ENCODE measurements around the gene MTMR10.

Gene MTMR10

DNA sequence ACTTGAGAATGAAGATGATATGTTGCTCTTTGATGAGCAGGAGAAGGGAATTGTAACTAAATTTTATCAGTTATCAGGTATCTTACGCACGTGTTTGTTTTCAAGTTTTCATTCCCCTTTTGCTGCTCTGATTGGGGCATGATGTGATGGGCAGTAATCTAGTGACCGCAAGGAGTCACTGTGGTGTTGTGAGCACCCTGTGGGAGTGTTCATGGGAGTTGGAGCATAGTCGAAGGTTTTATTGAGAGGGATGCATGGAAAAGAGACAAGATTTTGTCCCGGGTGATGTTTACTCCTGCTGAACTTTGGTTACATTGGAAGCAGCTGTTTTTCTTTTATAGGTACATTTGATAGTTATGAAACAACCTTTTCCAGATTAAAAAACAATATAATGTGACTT, 85.6 kb downstream of the MTMR10 start:
- TF ChIP-seq, protein P1, sequence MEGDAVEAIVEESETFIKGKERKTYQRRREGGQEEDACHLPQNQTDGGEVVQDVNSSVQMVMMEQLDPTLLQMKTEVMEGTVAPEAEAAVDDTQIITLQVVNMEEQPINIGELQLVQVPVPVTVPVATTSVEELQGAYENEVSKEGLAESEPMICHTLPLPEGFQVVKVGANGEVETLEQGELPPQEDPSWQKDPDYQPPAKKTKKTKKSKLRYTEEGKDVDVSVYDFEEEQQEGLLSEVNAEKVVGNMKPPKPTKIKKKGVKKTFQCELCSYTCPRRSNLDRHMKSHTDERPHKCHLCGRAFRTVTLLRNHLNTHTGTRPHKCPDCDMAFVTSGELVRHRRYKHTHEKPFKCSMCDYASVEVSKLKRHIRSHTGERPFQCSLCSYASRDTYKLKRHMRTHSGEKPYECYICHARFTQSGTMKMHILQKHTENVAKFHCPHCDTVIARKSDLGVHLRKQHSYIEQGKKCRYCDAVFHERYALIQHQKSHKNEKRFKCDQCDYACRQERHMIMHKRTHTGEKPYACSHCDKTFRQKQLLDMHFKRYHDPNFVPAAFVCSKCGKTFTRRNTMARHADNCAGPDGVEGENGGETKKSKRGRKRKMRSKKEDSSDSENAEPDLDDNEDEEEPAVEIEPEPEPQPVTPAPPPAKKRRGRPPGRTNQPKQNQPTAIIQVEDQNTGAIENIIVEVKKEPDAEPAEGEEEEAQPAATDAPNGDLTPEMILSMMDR (conservative IDR thresholded peaks at IDR 0.05), result peak; percentile 38
- H3K27ac ChIP-seq, result peak overlapping the region; percentile 58; the same call in 1 of the 2 replicates

DNA sequence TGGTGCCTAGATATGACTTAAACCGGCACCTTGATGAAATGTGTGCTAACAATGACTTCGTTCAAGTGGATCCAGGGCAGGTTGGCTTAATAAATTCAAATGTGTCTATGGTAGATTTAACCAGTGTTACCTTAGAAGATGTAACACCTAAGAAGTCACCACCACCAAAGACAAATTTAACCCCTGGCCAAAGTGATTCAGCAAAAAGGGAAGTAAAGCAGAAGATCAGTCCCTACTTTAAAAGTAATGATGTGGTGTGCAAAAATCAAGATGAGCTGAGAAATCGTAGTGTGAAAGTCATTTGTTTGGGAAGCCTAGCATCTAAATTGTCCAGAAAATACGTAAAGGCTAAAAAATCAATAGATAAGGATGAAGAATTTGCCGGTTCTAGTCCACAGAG, 86.6 kb downstream of the MTMR10 start:
- no peak overlapping the region for H3K27ac ChIP-seq
- TF ChIP-seq, protein P1 (conservative IDR thresholded peaks at IDR 0.05), result no peak

DNA sequence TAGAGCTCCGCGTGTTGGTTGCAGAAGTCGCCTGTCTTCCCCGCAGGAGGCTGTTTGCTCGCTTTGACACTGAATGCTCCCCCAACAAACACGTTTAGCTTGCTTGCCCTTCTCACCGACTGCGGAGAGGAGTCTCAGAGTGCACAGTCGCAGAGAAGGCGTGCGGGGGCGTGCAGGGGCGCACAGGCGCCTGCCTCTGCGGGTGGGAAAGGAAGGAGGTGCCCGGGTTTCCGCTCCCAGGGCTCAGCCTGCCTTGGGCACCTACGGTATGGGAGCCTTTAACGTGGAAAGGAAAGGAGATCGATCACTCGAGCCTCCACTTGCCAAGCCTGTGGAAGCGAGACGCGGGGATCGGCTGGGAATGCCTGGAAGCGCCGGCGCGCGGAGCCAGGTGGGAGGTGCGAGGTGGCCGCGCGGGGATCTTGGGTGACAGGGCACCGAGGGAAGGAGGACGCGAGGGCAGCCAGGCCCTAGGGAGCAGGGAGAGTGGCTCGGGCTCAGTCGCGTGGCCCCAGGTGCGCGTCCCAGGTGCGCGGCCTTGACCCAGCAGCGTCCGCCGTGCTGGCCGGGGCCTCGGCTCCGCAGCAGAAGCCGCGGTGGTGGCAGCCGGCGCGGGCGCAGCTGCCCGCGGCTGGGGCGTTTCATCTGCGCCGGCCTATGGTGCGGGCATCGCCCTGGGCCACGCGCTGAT, 87.8 kb downstream of the MTMR10 start, which contains the start of gene FAN1:
Gene FAN1 (plus strand): TSS at position 419 of the 691 bp plus-strand sequence. CDS start 749 bp downstream, outside the sequence.
- peak within 1 kb of the TSS; percentile 83 for H3K27ac ChIP-seq
- TF ChIP-seq, protein P1 (conservative IDR thresholded peaks at IDR 0.05), result no peak

DNA sequence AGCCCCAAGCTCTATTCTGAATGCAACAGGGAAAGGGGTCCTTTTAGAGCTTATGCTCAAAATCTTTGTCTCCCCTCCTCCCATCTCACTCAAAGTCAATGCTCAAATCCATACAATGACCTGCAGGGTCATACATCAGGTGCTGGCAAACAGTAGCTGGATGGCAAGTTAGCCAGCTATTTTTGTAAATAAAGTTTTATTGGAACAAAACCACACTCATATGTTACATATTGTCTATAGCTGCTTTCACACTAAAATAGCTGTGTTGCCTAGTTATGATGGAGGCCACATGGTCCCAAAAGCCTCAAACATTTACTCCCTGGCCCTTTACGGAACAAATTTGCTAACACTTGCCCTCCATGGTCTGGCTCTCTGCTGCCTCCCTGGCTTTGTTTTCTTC, 89.5 kb downstream of the MTMR10 start:
- no peak overlapping the region for H3K27ac ChIP-seq
- TF ChIP-seq, protein P1 (conservative IDR thresholded peaks at IDR 0.05), result no peak

DNA sequence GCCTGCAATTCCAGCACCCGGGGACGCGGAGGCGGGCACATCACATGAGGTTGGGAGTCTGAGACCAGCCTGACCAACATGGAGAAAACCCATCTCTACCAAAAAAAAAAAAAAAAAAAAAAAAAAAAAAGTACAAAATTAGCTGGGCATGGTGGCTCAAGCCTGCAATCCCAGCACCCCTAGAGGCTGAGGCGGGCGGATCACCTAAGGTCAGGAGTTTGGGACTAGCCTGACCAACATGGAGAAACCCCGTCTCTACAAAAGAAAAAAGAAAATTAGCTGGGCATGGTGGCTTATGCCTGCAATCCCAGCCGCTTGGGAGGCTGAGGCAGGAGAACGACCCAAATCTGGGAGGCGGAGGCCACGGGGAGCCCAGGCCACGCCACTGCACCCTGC, 95.2 kb downstream of the MTMR10 start:
- no peak overlapping the region for H3K27ac ChIP-seq
- TF ChIP-seq, protein P1 (conservative IDR thresholded peaks at IDR 0.05), result no peak

DNA sequence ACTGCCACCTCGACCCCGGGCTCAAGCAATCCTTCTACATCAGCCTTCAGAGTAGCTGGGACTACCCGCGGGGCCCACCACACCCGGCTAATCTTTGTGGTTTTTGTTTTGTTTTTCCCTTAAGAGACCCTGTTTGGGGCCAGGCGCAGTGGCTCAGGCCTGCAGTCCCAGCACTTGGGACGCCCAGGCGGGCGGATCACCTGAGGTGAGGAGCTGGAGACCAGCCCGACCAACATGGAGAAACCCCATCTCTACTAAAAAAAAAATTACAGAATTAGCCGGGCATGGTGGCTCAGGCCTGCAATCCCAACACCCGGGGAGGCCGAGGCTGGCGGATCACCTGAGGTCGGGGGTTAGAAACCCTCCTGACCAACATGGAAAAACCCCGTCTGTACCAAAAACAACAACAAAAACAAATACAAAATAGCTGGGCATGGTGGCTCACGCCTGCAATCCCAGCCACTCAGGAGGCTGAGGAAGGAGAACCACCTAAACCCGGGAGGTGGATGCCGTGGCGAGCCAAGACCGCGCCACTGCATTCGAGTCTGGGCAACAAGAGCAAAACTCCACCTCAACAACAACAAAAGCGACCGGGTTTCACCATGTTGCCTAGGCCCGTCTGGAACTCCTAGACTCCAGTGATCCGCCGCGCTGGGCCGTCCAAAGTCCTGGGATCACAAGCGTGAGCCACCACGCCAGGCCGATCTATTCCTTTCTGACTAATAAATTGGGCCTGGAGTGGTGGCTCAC, 95.8 kb downstream of the MTMR10 start:
- TF ChIP-seq, protein P1 (conservative IDR thresholded peaks at IDR 0.05), result no peak
- no peak overlapping the region for H3K27ac ChIP-seq

DNA sequence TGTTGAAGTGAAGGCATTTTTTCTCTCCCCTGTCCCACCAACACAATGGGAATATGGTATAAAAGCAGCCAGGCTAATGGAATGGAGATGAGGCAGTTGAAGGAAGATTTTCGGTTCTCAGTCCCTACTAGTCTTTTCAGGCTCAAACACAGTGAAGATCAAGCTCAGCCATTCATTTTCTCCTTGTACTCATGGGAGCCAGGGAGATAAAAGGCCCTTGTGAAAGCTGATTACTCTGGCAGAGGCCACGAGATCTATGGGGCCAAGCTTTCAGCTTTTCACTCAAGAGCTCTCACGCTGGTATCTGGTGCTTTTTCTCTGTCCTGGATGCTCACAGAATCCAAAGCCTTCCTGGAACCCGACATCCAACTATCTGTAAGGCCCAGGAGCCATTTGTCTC, 102.2 kb downstream of the MTMR10 start:
- TF ChIP-seq, protein P1 (conservative IDR thresholded peaks at IDR 0.05), result no peak
- H3K27ac ChIP-seq, result no peak overlapping the region
